AG08395 (cell line): ENCODE data around the gene FBXW7.
"Not testable (repeated sequence)": the region's sequence is repeated elsewhere in the genome, so short reads cannot be mapped to it uniquely, and the experiment has no call there.

Experiments used
- DNase-seq: peaks from one replicate; pipeline ENCODE4 v3.0.0; 2012; ENCODE audit warnings: mixed read lengths, low spot score

The FBXW7 gene, protein sequence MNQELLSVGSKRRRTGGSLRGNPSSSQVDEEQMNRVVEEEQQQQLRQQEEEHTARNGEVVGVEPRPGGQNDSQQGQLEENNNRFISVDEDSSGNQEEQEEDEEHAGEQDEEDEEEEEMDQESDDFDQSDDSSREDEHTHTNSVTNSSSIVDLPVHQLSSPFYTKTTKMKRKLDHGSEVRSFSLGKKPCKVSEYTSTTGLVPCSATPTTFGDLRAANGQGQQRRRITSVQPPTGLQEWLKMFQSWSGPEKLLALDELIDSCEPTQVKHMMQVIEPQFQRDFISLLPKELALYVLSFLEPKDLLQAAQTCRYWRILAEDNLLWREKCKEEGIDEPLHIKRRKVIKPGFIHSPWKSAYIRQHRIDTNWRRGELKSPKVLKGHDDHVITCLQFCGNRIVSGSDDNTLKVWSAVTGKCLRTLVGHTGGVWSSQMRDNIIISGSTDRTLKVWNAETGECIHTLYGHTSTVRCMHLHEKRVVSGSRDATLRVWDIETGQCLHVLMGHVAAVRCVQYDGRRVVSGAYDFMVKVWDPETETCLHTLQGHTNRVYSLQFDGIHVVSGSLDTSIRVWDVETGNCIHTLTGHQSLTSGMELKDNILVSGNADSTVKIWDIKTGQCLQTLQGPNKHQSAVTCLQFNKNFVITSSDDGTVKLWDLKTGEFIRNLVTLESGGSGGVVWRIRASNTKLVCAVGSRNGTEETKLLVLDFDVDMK

DNA sequence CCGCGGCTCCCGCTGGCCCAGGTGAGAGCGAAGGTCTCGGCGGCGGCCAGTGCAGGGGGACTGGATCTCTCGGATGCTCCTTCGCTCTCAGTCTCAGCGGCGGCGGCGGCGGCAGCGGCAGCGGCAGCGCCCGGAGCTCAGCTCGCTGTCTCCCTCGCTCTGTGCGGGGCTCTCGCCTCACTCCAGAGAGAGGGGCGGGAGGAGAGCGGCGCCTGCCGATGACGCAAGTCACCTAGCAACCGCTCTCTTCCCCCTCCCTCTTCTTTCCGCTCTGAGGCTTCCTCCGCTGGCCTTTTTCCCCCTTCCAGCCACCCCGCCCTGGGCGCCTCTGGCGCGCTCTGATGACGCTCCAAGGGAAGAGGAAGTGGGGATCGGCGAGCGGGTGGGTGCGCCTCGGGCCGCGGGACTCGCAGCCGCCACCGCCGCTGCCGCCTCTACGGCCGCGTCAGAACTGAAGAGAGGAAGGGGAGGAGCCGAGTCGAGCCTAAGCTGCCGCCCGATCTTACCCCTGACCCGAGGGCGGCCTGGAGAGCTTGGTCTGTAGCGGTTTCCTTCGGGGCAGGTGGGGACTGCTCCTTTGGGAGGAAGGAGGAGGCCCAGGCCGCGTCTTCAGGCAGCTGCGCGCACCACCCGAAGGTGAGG lies at the start of gene FBXW7:
Gene FBXW7 (minus strand): TSS at position 190 of the 642 bp plus-strand sequence. CDS start 124,289 bp downstream, outside the sequence.
- DNase-seq: peak; percentile 97

DNA sequence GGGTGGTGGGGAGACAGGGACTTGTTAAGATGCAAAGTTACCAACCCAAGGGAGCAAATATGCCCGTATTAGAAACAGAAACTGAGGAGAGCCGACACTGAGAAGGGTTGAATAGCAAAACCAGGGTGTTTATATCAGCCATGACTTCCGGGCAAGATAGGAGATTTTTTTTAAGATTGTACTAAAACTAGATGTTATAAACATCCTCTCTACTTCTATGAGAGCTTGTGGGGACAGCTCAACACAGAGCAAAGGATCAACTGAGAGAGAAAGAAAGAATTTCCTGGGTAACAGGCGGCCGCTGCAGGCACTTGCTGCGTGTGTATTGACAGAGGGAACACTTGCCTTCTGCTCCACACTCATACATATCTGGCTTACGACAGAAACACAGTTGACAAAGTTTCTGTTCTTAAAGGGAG lies 49.1 kb upstream of the FBXW7 start:
- DNase-seq: no peak

DNA sequence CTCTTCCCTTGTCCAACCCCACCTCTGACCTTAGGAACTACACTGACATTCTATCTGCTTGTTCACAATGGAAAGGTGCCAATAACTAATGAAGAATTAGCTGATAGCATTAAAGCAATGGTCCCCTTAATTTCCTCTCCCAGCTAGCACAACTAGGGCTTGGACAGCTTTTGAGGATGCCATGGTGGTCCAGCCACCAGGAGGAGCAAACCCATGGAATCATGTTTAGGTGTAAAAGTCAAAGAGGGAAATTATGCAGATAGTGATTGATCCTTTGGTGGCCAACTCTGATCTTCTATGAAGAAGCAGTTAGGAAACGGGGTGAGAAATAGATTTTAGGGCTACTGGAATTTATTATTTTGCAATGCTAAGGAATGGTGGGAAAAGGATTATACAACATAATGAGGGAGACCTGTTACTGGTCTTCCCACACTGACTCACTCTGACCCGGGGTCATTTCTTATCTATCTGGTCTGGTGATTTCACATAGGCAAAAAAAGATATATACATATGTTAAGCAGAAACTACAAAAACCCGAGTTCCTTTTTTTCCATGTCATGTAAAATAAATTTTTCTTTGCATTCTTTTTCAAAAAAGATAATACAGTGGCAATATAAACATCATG lies 45.8 kb upstream of the FBXW7 start:
- no peak for DNase-seq

DNA sequence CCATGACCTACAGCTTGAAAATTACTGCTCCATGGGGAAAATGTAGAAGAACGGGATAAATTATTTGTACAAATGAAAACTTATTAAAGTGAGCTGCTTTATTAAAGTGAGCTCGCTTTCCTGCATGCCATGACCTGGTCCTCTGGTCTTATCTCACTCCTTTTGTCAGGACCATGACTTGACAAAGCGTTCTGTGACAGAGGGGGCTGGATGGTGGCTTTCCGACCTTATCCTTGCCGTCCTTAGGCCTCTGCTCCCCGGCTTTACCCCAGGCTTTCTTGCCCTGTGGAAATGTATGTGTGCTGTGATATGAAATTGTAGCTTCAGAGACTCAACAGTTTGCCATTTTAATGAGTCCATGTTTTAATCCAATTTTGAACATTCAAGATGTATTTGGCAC lies 44.0 kb upstream of the FBXW7 start:
- no peak for DNase-seq

DNA sequence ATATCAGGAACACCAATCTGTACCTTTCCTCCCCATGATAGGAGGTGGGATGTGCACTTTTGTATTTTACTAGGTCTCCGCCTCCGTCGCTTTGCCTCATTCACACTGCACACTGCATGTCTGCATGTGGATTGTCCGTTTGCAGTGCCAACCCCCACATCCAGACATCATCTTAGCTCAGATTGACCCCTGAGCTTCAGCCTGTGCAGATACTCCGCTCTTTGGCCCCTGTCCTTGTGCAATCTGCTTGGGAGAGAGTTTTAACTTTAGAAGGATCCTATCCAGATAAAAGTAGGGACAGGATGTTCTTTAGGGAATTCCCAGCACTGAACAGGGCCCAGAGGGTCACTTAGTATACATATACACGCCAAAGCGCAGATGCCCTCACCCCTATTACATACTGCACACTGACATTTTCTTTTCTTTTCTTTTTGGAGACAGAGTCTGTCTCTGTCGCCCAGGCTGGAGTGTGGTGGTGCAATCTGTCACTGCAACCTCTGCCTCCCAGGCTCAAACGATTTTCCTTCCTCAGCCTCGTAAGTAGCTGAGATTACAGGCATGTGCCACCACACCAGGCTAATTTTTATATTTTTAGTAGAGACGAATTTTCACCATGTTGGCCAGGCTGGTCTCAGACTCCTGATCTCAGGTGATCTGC lies 43.3 kb upstream of the FBXW7 start:
- DNase-seq: no peak

DNA sequence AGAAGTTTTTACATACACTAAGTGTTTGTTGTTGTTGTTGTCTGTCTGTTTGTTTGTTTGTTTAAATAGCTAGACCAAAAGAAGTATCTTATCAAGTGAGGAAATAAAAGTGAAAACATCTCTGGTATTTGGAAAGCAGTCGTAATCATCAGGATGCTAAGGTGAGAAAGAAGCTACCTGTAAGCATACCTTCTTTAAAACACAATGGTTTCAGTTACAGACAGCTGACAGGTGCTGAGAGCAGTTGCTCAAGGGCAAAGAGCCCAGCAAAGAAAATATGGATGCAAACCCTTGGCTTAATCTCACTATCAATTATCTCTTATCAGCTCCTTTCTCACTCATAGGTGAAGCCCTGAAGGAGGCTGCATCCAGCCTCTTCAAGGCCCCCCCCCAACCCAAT lies 42.8 kb upstream of the FBXW7 start:
- DNase-seq: no peak

DNA sequence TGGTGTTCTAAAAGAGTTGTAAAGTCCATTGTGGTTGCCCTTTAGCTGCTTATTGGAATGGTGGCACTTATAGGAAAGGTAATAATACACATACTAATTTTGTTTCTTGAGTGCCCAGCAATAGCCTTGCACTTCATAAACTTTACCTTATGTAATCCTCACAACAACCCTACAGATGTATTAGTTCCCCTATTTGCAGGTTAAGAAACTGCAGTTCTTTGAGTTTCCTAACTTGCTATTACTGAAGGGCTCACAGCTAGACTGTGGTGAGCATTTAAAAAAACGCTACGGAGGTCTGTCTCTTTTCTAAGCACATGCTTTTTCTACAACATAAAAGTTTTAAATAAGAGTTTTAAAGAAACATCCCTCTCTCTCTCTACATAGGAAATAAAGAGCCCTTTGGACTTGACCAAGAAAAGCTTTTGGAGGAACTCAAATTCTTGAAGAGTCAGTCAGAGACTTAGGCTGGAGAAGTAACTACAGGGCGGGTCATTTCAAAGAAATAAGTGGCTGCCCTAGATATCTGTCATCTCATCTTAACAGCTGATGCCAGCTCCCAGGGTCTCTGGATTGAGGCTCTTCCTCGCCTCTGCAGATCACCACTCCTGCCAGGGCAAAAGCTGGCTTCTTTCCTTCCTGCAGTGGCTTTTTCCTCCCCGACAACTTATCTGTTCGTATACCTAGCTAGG lies 42.0 kb upstream of the FBXW7 start:
- DNase-seq: peak; percentile 13

DNA sequence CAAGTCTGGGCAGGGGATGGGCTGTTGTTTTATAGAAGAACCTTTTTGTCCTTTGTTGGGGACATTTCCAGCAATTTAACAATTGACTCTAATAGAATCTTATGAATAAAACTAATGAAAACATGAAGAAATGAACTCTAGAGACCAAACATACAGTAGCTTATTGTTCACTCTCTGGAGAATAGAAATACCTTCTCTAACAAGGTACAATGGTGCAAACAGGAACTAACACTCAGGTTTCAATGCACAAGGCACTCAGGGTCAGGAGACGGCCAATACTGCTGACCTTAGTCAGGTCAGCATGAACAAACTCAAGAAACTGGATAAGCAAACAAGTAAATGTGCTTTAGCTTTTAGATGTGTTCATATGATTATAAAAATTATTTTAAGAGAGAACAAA lies 39.6 kb upstream of the FBXW7 start:
- no peak for DNase-seq

DNA sequence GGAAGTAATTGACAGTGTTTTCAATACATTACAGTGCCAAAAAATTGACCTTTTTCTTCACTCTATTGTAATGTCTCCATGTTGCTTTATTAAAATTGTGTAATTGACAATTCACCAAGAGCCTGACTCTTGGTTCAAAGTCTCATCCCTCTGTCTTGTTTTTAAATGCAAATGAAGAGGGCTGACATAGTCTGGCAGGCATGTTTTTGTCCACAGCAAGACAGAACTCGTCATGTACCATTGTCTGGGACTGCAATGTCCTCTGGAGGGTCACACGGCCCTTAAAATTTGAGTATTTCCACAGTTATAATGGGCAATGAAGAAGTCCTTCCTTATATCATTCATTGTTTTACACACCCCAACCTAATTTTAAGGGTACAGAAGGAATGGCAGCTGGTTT lies 38.0 kb upstream of the FBXW7 start:
- DNase-seq: no peak

DNA sequence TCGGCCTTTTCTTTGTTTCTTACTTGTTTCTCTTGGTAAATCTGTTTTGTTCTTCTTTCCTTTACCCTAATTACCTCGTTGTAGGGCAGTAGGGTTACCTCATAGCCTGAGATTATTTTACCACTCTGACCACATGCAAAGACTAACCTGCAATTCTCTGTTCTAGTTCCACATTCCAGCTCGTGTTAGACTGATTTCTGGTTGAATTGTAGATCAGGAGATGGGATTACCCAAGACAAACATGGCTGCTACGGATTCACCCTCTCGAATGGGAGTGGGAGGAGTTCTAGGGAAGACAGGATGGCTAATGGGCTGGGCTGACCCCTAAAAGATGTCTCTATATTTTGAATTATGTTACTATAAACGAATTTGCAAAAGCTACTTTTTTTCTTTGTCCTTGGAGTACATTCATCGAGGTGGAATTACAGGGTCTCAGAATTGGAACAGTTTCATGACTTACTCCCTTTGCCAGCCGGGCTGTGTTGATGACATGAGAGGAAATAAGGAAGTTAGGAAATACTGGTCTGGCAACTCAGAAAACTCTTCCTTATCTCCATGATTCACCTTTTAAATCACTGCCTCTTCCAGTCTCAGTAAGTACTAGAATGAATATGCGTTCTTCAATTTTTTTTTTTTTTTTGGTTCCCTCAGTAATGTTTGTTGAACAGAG lies 36.7 kb upstream of the FBXW7 start:
- no peak for DNase-seq

DNA sequence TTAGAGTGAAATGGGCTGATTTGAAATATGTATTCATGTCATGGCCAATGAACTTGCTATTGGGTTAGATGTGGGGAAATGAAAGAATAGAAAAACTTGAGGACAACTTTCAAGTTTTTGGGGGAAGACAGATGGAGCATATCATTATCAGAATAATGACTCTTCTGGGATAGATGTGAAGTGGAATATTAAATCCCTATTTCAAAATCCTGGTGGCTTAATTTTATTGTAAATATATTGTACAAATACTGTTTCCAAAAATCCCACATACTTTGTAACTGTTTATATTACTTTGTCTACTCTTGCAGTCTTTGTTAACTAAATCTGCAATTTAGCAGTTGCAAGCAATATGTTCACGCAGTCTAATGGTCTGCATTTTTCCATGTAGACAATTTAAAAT lies 35.9 kb upstream of the FBXW7 start:
- DNase-seq: no peak

DNA sequence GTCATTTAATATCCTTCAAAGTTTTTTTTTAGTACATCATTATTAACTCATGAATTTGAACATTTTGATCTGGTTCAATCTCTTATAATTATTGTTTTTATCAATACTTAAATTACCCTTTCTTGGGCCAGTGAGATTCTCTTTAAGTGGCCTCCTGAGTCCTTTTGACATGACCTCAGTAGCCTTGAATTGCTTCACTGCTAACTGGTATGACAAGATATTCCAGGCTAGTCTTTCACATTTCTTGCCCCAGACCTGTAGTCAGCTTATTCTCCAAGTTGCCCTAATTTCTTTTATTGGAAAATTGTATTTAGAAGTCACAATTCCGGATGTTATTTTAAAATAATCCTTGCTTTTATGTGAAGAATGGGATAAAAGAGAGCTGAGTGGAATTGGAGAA lies 35.4 kb upstream of the FBXW7 start:
- DNase-seq: no peak

DNA sequence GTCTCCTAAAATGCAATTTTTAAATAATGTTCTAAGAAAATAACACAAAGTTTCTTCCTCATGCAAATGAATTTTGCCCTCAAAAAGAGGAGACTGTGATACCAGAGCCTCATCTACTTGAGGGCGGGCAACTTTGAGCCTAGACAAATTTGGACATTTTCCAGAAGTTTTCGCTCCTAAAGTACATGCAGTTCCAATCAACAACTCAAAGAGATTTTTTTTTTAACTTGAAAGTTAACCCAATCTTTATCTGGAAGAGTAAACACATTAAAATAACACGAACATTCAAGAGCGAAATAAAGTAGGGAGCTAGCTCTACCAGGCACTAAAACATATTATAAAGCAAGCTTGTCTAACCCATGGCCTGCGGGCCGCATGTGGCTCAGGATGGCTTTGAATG lies 29.4 kb upstream of the FBXW7 start:
- DNase-seq: no peak

DNA sequence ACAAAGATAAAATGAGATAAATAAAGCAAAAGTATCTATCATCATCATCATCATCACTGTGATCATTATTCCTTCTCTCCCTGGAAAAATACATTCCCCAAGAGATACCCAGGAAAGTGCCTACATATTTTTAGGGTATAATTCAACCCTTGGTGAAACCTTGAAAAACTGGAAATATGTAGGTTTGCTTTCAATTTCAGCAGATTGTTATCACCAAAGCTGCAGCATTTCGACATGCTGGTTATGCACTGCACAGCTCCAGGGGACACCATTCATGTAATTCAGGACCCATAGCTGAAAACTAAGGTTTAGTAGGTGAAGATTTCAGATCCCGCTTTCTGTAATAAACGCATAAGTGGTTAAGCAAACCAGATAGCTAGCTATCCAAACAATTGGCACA lies 28.4 kb upstream of the FBXW7 start:
- DNase-seq: no peak

DNA sequence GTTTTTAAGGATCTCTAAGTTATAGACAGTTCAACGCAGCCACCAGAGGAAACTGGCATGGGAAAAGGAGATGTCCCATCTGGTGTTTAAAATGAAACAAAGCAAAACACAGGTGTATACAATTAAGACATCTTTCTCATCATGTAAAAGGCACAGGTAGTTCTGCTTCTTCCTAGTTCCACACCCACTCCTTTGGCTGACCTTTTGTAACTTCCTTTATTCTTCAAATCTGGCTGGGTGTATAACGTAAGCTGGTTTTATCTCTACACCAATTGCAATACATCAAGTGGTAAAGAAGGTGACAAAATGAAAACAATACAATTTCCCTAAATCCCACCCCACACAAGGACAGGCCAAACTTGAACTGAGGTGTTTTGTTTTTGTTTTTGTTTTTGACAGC lies 27.3 kb upstream of the FBXW7 start:
- DNase-seq: no peak

DNA sequence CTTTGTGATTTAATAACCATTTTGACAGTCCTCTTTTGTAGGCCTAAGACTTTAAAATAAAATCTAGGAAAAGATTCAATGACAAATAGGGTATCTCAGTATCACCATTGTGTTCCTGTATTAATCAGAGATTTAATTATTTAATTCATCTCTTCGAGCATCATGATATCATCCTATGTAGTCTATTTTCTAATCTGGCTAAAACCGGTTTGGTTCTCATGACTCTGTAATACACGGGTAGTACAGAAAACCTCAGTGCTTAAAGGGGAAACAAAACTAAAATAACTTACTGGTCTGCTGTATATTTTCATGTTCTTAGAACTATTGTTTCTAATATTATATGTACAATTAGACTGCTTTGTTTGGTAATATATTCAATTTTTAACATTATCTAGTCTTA lies 23.7 kb upstream of the FBXW7 start:
- DNase-seq: no peak

DNA sequence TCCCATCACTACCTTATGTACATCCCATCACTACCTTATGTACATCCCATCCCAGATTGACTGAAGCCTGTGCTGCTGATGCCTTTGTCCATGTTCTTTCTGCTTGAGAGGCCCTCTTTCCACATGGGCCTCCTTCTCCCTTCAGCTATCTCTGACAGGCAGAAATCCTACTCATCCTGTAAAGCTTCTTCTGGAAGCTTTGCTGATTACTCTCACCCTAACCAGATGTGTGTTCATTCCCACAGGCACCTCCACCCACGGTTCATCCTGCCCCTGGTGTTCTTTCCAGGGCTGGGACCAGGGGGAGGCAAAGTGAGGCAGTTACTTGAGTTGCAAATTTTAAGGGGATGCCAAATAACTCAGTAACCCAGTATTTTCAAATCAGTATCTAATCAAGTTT lies 22.5 kb upstream of the FBXW7 start:
- DNase-seq: no peak

DNA sequence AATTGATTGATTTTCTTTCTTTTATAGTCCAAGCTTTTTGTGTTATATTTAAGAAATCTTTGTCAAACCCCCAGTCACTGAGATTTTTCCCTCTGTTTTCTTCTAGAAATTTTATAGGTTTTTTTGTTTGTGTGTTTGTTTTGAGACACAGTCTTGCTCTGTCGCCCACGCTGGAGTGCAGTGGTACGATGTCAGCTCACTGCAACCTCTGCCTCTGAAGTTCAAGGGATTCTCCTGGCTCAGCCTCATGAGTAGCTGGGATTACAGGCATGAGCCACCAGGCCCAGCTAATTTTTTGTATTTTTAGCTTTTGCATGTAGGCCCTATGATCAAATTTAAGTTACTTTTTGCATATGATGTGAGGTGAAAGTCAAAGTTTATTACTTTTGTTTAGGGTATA lies 20.9 kb upstream of the FBXW7 start:
- no peak for DNase-seq

DNA sequence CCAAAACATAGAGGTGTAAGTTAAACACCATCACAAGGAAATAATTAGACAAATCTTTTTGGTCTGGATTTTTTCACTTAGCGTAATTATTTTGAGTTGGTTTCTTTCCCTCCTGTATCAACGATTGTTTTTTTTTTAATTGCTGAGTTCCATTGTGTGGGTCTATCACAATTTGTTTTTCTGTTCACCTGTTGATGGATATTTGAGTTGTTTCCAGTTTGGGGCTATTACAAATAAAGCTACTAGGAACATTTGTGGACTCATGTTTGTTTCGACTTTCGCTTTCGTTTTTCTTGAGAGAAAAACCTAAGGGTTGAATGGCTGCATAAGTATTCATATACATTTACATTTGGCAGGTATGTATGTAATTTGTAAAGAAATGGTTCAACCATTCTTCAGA lies 20.4 kb upstream of the FBXW7 start:
- no peak for DNase-seq

DNA sequence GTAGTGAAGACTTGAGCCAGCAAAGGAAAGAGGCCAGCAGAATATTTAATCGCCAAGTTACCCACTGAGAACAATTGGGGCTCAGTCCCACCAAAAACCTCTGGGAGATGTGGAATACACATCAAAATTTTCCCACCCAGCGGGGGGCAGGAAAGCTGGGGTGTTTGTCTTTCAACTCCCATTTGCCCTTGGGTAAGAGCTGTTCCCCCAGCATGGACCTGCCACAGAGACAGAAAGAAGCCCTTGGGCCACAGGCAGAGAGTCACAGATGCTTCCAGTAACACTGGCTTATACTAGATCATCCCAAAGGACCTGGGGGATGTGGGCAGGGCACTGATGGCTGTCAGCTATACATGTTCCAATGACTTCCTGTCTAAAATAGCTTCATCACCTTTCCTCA lies 18.9 kb upstream of the FBXW7 start:
- no peak for DNase-seq

DNA sequence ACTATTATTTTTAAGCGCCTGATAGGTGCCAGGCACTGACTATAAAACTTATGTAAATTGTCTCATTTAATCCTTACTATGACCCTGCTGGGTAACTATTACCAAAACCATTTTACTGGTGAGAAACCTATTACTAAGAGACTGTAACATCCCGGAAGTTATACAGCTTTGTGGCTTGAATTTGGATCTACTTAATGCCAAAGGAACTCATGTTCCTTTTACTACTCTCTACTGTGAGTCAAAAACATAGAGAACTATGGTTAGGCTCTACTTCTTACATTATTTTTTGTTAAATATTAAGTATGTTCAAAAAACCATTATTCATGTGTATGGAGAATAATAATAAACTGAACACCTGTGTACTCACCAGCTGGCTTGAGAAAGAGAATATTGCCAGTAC lies 14.8 kb upstream of the FBXW7 start:
- not testable (repeated sequence) for DNase-seq
